GM23338 (cell line): ENCODE measurements around the gene CCDC91. TPM values are rescaled to one million over a fixed set of nuclear protein-coding genes. Genes with fewer than 3 reads are reported as not detected.

Experiments
- ATAC-seq: fragments of 200-7000 bp; cut with Tn5 transposase; 3 replicates; pipeline ENCODE4 v1.9.1; 2020
- DNase-seq: peaks from one replicate; pipeline ENCODE4 v3.0.0-alpha.2; 2015; ENCODE audit warnings: low spot score
- H2AFZ ChIP-seq: fragments of 200-600 bp; sonication (generic); 2 replicates; pipeline ENCODE4 v1.8.0; 2016; ENCODE audit warnings: antibody characterized with exemption, mild to moderate bottlenecking, moderate library complexity
- H3F3A ChIP-seq: fragments of 200-600 bp; sonication (generic); replicated peaks from 2 replicates; pipeline ENCODE4 v1.8.0; 2017; ENCODE audit warnings: antibody characterized with exemption, mixed run types, low read depth
- H3K27ac ChIP-seq: fragments of 200-600 bp; sonication (generic); 2 replicates; pipeline ENCODE4 v1.6.1; 2016; ENCODE audit warnings: low read depth
- H3K27me3 ChIP-seq: fragments of 200-600 bp; sonication (generic); 2 replicates; pipeline ENCODE4 v1.8.0; 2016; ENCODE audit warnings: mild to moderate bottlenecking, mixed run types, moderate library complexity; ENCODE audit not compliant: insufficient read depth
- H3K36me3 ChIP-seq: fragments of 200-600 bp; sonication (generic); 2 replicates; pipeline ENCODE4 v1.8.0; 2016; ENCODE audit warnings: mild to moderate bottlenecking; ENCODE audit not compliant: insufficient read depth
- H3K4me1 ChIP-seq: fragments of 200-600 bp; sonication (generic); 2 replicates; pipeline ENCODE4 v1.8.0; 2016; ENCODE audit warnings: mild to moderate bottlenecking, moderate library complexity; ENCODE audit not compliant: insufficient read depth
- H3K4me2 ChIP-seq: fragments of 200-600 bp; sonication (generic); 2 replicates; pipeline ENCODE4 v1.7.1; 2017; ENCODE audit warnings: mixed run types
- H3K4me3 ChIP-seq: fragments of 200-600 bp; sonication (generic); 2 replicates; pipeline ENCODE4 v1.6.1; 2016; ENCODE audit warnings: mixed run types
- H3K79me2 ChIP-seq: fragments of 200-600 bp; sonication (generic); replicated peaks from 2 replicates; pipeline ENCODE4 v1.8.0; 2017; ENCODE audit warnings: mild to moderate bottlenecking; ENCODE audit not compliant: insufficient read depth
- H3K9me2 ChIP-seq: fragments of 200-600 bp; sonication (generic); 2 replicates; pipeline ENCODE4 v1.8.0; 2017; ENCODE audit not compliant: insufficient read depth
- H4K20me1 ChIP-seq: fragments of 200-600 bp; sonication (generic); replicated peaks from 2 replicates; pipeline ENCODE4 v1.8.0; 2017; ENCODE audit warnings: mild to moderate bottlenecking; ENCODE audit not compliant: insufficient read depth
- H3K27ac Mint-ChIP-seq: 2 replicates; pipeline ENCODE4 v1.8.0; 2020; ENCODE audit warnings: inconsistent platforms, mild to moderate bottlenecking, moderate library complexity, mixed read lengths
- H3K27me3 Mint-ChIP-seq: 3 replicates; pipeline ENCODE4 v1.8.0; 2022; ENCODE audit warnings: low read depth, mild to moderate bottlenecking, moderate library complexity, mixed read lengths, inconsistent platforms; ENCODE audit not compliant: insufficient read depth, poor library complexity
- H3K36me3 Mint-ChIP-seq: 3 replicates; pipeline ENCODE4 v1.8.0; 2021; ENCODE audit warnings: low read depth, mild to moderate bottlenecking, inconsistent platforms, moderate library complexity, mixed read lengths
- H3K4me1 Mint-ChIP-seq: 3 replicates; pipeline ENCODE4 v1.8.0; 2020; ENCODE audit warnings: mild to moderate bottlenecking, inconsistent platforms, mixed read lengths
- H3K4me3 Mint-ChIP-seq: 3 replicates; pipeline ENCODE4 v1.8.0; 2021; ENCODE audit warnings: moderate library complexity, mild to moderate bottlenecking, inconsistent platforms, mixed read lengths
- H3K9me3 Mint-ChIP-seq: 3 replicates; pipeline ENCODE4 v1.8.0; 2020; ENCODE audit warnings: moderate library complexity, mild to moderate bottlenecking, inconsistent platforms, mixed read lengths
- CREB1 ChIP-seq: fragments of 250-450 bp; sonication (Bioruptor Pico); IDR thresholded peaks from 2 replicates; pipeline ENCODE4 v1.5.0; 2020; ENCODE audit warnings: low read depth, mild to moderate bottlenecking, moderate library complexity
- EZH2 ChIP-seq: fragments of 200-600 bp; sonication (generic); IDR thresholded peaks from one replicate; pipeline ENCODE4 v1.8.0; 2017; ENCODE audit warnings: antibody characterized with exemption, mild to moderate bottlenecking, low read depth; ENCODE audit not compliant: unreplicated experiment
- EZH2phosphoT487 ChIP-seq: fragments of 200-600 bp; sonication (generic); IDR thresholded peaks from one replicate; pipeline ENCODE4 v1.8.1; 2018; ENCODE audit warnings: antibody characterized with exemption; ENCODE audit not compliant: unreplicated experiment
- JUNB ChIP-seq: IDR thresholded peaks from one replicate; pipeline ENCODE4 v1.6.1; 2016; ENCODE audit warnings: antibody characterized with exemption; ENCODE audit not compliant: unreplicated experiment
- NANOG ChIP-seq: IDR thresholded peaks from 2 replicates; pipeline ENCODE4 v1.6.1; 2016; ENCODE audit warnings: antibody characterized with exemption, borderline replicate concordance
- POLR2AphosphoS5 ChIP-seq: IDR thresholded peaks from 2 replicates; pipeline ENCODE4 v1.6.1; 2016; ENCODE audit warnings: antibody characterized with exemption, low read depth
- STAT1 ChIP-seq: IDR thresholded peaks from one replicate; pipeline ENCODE4 v1.6.1; 2016; ENCODE audit warnings: antibody characterized with exemption; ENCODE audit not compliant: unreplicated experiment
- ZNF114 ChIP-seq: fragments of 250-450 bp; sonication (Bioruptor Pico); IDR thresholded peaks from 2 replicates; pipeline ENCODE4 v1.5.0; 2020; ENCODE audit warnings: mild to moderate bottlenecking, moderate library complexity
- ZNF331 ChIP-seq: fragments of 250-450 bp; sonication (Bioruptor Pico); IDR thresholded peaks from 2 replicates; pipeline ENCODE4 v1.5.0; 2020; ENCODE audit warnings: low read depth, mild to moderate bottlenecking, moderate library complexity
- polyA plus RNA-seq: library from polyadenylated mRNA; unstranded; fragments of >200 nt; fragmentation: Nextera tagmentation; extraction: Ambion mirVana; gene quantifications from 2 replicates; pipeline ENCODE4 v1.2.1, GENCODE V29; 2016
- total RNA-seq: library from RNA; depleted of rRNA; stranded (reverse); fragments of >200 nt; shearing (Covaris generic); gene quantifications from 2 replicates; pipeline ENCODE4 v1.2.3, GENCODE V29; 2014
- TF ChIP-seq, protein P1 (sequence below), 2 experiments: fragments of 200-600 bp in 1 of 2; sonication (generic) in 1 of 2; conservative IDR thresholded peaks; 2 replicates each; pipeline versions ENCODE4 v1.5.1 to v1.6.1; 2016 to 2017; ENCODE audit warnings: antibody characterized with exemption in 2 of 2, low read depth in 2 of 2, mild to moderate bottlenecking in 2 of 2, moderate library complexity in 1 of 2
- TF ChIP-seq, protein P2 (sequence below): fragments of 250-450 bp; sonication (Bioruptor Pico); IDR thresholded peaks from 2 replicates; pipeline ENCODE4 v1.5.0; 2020; ENCODE audit warnings: mild to moderate bottlenecking, moderate library complexity
- TF ChIP-seq, protein P3 (sequence below): IDR thresholded peaks from 2 replicates; pipeline ENCODE4 v1.6.1; 2016; ENCODE audit warnings: antibody characterized with exemption
- TF ChIP-seq, protein P4 (sequence below): IDR thresholded peaks from one replicate; pipeline ENCODE4 v1.6.1; 2018; ENCODE audit warnings: antibody characterized with exemption; ENCODE audit not compliant: unreplicated experiment

Gene CCDC91
- total and polyA plus RNA-seq, 2 experiments from 2014 or later = 24.7 to 48.7 TPM

DNA sequence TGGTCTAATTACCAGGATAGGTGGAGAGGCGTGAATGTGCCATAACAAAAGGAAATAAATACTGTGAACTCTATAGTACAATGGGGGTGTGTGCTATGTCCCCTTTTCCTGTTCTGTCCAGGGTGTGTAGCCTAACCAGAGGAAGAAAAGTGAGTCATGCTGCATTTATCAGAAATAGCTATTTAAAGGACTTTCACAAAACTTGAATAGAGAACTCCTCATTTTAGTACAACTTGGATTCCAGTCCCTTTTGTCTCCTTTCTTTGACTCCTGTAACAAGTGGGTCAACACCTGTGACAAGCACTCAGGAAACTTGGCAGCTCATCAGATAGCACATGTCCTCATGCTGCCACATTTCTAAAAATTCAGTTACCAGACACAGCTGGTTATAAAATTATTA lies 123.4 kb downstream of the CCDC91 start:
- ATAC-seq (no peak), DNase-seq (no peak)
- Mint-ChIP-seq H3K27ac (no peak overlapping the region), H3K4me1 (peaks cover 10% of the 10 kb centered on the region; the same call in 2 of the 3 replicates), H3K36me3 (peaks cover 22% of the 10 kb centered on the region), H3K4me3 (no peak overlapping the region), H3K9me3 (peaks cover 7% of the 10 kb centered on the region; the same call in 2 of the 3 replicates), H3K27me3 (no peaks in the 10 kb centered on the region)
- Histone ChIP-seq H3F3A (no peaks in the 10 kb centered on the region), H3K4me3 (no peak overlapping the region), H3K27me3 (no peaks in the 10 kb centered on the region), H2AFZ (no peak overlapping the region), H3K79me2 (no peaks in the 10 kb centered on the region), H3K36me3 (no peaks in the 10 kb centered on the region), H3K27ac (no peak overlapping the region), H4K20me1 (no peaks in the 10 kb centered on the region), H3K4me1 (peaks cover 3% of the 10 kb centered on the region; the same call in 1 of the 2 replicates), H3K9me2 (no peaks in the 10 kb centered on the region), H3K4me2 (no peak overlapping the region)
- TF ChIP-seq NANOG (no peak), EZH2 (no peak), POLR2AphosphoS5 (no peak), JUNB (no peak), STAT1 (no peak), CREB1 (CRISPR knock-in tag) (no peak), ZNF114 (CRISPR knock-in tag) (no peak), EZH2phosphoT487 (no peak), ZNF331 (CRISPR knock-in tag) (no peak)
- TF ChIP-seq, protein P1, sequence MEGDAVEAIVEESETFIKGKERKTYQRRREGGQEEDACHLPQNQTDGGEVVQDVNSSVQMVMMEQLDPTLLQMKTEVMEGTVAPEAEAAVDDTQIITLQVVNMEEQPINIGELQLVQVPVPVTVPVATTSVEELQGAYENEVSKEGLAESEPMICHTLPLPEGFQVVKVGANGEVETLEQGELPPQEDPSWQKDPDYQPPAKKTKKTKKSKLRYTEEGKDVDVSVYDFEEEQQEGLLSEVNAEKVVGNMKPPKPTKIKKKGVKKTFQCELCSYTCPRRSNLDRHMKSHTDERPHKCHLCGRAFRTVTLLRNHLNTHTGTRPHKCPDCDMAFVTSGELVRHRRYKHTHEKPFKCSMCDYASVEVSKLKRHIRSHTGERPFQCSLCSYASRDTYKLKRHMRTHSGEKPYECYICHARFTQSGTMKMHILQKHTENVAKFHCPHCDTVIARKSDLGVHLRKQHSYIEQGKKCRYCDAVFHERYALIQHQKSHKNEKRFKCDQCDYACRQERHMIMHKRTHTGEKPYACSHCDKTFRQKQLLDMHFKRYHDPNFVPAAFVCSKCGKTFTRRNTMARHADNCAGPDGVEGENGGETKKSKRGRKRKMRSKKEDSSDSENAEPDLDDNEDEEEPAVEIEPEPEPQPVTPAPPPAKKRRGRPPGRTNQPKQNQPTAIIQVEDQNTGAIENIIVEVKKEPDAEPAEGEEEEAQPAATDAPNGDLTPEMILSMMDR (conservative IDR thresholded peaks at IDR 0.05; ENCODE audit: low read depth in 2 of 2) = no peak
- TF ChIP-seq, protein P2, sequence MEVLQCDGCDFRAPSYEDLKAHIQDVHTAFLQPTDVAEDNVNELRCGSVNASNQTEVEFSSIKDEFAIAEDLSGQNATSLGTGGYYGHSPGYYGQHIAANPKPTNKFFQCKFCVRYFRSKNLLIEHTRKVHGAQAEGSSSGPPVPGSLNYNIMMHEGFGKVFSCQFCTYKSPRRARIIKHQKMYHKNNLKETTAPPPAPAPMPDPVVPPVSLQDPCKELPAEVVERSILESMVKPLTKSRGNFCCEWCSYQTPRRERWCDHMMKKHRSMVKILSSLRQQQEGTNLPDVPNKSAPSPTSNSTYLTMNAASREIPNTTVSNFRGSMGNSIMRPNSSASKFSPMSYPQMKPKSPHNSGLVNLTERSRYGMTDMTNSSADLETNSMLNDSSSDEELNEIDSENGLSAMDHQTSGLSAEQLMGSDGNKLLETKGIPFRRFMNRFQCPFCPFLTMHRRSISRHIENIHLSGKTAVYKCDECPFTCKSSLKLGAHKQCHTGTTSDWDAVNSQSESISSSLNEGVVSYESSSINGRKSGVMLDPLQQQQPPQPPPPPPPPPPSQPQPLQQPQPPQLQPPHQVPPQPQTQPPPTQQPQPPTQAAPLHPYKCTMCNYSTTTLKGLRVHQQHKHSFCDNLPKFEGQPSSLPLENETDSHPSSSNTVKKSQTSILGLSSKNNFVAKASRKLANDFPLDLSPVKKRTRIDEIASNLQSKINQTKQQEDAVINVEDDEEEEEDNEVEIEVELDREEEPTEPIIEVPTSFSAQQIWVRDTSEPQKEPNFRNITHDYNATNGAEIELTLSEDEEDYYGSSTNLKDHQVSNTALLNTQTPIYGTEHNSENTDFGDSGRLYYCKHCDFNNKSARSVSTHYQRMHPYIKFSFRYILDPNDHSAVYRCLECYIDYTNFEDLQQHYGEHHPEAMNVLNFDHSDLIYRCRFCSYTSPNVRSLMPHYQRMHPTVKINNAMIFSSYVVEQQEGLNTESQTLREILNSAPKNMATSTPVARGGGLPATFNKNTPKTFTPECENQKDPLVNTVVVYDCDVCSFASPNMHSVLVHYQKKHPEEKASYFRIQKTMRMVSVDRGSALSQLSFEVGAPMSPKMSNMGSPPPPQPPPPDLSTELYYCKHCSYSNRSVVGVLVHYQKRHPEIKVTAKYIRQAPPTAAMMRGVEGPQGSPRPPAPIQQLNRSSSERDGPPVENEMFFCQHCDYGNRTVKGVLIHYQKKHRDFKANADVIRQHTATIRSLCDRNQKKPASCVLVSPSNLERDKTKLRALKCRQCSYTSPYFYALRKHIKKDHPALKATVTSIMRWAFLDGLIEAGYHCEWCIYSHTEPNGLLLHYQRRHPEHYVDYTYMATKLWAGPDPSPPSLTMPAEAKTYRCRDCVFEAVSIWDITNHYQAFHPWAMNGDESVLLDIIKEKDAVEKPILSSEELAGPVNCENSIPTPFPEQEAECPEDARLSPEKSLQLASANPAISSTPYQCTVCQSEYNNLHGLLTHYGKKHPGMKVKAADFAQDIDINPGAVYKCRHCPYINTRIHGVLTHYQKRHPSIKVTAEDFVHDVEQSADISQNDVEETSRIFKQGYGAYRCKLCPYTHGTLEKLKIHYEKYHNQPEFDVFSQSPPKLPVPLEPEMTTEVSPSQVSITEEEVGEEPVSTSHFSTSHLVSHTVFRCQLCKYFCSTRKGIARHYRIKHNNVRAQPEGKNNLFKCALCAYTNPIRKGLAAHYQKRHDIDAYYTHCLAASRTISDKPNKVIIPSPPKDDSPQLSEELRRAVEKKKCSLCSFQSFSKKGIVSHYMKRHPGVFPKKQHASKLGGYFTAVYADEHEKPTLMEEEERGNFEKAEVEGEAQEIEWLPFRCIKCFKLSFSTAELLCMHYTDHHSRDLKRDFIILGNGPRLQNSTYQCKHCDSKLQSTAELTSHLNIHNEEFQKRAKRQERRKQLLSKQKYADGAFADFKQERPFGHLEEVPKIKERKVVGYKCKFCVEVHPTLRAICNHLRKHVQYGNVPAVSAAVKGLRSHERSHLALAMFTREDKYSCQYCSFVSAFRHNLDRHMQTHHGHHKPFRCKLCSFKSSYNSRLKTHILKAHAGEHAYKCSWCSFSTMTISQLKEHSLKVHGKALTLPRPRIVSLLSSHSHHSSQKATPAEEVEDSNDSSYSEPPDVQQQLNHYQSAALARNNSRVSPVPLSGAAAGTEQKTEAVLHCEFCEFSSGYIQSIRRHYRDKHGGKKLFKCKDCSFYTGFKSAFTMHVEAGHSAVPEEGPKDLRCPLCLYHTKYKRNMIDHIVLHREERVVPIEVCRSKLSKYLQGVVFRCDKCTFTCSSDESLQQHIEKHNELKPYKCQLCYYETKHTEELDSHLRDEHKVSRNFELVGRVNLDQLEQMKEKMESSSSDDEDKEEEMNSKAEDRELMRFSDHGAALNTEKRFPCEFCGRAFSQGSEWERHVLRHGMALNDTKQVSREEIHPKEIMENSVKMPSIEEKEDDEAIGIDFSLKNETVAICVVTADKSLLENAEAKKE (CRISPR knock-in tag) = no peak
- TF ChIP-seq, protein P3, sequence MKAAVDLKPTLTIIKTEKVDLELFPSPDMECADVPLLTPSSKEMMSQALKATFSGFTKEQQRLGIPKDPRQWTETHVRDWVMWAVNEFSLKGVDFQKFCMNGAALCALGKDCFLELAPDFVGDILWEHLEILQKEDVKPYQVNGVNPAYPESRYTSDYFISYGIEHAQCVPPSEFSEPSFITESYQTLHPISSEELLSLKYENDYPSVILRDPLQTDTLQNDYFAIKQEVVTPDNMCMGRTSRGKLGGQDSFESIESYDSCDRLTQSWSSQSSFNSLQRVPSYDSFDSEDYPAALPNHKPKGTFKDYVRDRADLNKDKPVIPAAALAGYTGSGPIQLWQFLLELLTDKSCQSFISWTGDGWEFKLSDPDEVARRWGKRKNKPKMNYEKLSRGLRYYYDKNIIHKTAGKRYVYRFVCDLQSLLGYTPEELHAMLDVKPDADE = no peak
- TF ChIP-seq, protein P4, sequence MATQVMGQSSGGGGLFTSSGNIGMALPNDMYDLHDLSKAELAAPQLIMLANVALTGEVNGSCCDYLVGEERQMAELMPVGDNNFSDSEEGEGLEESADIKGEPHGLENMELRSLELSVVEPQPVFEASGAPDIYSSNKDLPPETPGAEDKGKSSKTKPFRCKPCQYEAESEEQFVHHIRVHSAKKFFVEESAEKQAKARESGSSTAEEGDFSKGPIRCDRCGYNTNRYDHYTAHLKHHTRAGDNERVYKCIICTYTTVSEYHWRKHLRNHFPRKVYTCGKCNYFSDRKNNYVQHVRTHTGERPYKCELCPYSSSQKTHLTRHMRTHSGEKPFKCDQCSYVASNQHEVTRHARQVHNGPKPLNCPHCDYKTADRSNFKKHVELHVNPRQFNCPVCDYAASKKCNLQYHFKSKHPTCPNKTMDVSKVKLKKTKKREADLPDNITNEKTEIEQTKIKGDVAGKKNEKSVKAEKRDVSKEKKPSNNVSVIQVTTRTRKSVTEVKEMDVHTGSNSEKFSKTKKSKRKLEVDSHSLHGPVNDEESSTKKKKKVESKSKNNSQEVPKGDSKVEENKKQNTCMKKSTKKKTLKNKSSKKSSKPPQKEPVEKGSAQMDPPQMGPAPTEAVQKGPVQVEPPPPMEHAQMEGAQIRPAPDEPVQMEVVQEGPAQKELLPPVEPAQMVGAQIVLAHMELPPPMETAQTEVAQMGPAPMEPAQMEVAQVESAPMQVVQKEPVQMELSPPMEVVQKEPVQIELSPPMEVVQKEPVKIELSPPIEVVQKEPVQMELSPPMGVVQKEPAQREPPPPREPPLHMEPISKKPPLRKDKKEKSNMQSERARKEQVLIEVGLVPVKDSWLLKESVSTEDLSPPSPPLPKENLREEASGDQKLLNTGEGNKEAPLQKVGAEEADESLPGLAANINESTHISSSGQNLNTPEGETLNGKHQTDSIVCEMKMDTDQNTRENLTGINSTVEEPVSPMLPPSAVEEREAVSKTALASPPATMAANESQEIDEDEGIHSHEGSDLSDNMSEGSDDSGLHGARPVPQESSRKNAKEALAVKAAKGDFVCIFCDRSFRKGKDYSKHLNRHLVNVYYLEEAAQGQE = no peak
